RWPE2 (cell line): ENCODE results near the gene DDX27.
A peak's percentile ranks its signal among the peaks of the same experiment; 100 is the strongest.

ENCODE experiments used
- ATAC-seq: fragments of 200-7000 bp; cut with Tn5 transposase; 3 replicates; pipeline ENCODE4 v1.9.1; 2021; ENCODE audit warnings: low read depth
- DNase-seq: peaks from one replicate; pipeline ENCODE4 v3.0.0-alpha.2; 2020; ENCODE audit warnings: low spot score
- H3K27ac ChIP-seq: fragments of 450-650 bp; 2 replicates; pipeline ENCODE4 v1.5.1; 2017; ENCODE audit warnings: mild to moderate bottlenecking; ENCODE audit not compliant: poor library complexity, severe bottlenecking
- H3K27me3 ChIP-seq: fragments of 250-450 bp; sonication (Bioruptor Pico); 2 replicates; pipeline ENCODE4 v1.5.1; 2021; ENCODE audit warnings: mild to moderate bottlenecking, moderate library complexity; ENCODE audit not compliant: insufficient read depth, poor library complexity, severe bottlenecking
- H3K36me3 ChIP-seq: fragments of 250-450 bp; sonication (Bioruptor Pico); 2 replicates; pipeline ENCODE4 v1.5.1; 2020; ENCODE audit warnings: low read depth, mild to moderate bottlenecking, moderate library complexity
- H3K4me1 ChIP-seq: fragments of 250-450 bp; sonication (Bioruptor Pico); 2 replicates; pipeline ENCODE4 v1.5.1; 2021; ENCODE audit warnings: mild to moderate bottlenecking, moderate library complexity; ENCODE audit not compliant: insufficient read depth, poor library complexity, severe bottlenecking
- H3K4me3 ChIP-seq: fragments of 250-450 bp; sonication (Bioruptor Pico); 2 replicates; pipeline ENCODE4 v1.5.1; 2021; ENCODE audit warnings: mild to moderate bottlenecking, moderate library complexity; ENCODE audit not compliant: severe bottlenecking
- H3K9me3 ChIP-seq: fragments of 250-450 bp; sonication (Bioruptor Pico); 2 replicates; pipeline ENCODE4 v1.5.1; 2021; ENCODE audit warnings: mild to moderate bottlenecking, moderate library complexity; ENCODE audit not compliant: severe bottlenecking
- TF ChIP-seq, protein P1 (sequence below): fragments of 450-650 bp; IDR thresholded peaks from one replicate; pipeline ENCODE4 v1.5.1; 2017; ENCODE audit warnings: mild to moderate bottlenecking, moderate library complexity; ENCODE audit not compliant: poor library complexity, severe bottlenecking

DDX27 gene

DNA sequence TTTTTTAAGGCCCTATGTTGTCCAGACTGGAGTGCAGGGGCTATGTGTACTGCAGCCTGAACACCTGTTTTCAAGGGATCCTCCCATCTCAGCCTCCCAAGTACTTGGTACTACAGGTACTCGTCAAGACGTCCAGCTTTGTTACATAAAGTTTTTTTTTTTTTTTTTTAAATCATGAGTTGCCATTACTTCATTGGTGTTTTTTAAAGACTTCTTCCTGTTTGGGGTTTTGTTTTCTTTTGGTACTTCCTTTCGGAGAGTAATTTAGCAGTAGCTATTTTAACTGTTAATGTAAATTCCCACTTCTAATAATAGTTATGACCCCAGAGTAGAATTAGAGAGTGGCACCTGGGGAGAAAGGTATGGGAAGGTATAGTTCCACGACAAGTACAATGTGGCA is 48.1 kb downstream of the DDX27 start:
- H3K27me3 ChIP-seq = no peaks in the 10 kb centered on the region
- TF ChIP-seq, protein P1, sequence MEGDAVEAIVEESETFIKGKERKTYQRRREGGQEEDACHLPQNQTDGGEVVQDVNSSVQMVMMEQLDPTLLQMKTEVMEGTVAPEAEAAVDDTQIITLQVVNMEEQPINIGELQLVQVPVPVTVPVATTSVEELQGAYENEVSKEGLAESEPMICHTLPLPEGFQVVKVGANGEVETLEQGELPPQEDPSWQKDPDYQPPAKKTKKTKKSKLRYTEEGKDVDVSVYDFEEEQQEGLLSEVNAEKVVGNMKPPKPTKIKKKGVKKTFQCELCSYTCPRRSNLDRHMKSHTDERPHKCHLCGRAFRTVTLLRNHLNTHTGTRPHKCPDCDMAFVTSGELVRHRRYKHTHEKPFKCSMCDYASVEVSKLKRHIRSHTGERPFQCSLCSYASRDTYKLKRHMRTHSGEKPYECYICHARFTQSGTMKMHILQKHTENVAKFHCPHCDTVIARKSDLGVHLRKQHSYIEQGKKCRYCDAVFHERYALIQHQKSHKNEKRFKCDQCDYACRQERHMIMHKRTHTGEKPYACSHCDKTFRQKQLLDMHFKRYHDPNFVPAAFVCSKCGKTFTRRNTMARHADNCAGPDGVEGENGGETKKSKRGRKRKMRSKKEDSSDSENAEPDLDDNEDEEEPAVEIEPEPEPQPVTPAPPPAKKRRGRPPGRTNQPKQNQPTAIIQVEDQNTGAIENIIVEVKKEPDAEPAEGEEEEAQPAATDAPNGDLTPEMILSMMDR = no peak
- peaks cover 98% of the 10 kb centered on the region for H3K36me3 ChIP-seq
- no peak overlapping the region for H3K27ac ChIP-seq
- H3K4me1 ChIP-seq = peaks cover 12% of the 10 kb centered on the region
- ATAC-seq (no peak), DNase-seq (no peak)
- no peaks in the 10 kb centered on the region for H3K9me3 ChIP-seq
- no peak overlapping the region for H3K4me3 ChIP-seq

DNA sequence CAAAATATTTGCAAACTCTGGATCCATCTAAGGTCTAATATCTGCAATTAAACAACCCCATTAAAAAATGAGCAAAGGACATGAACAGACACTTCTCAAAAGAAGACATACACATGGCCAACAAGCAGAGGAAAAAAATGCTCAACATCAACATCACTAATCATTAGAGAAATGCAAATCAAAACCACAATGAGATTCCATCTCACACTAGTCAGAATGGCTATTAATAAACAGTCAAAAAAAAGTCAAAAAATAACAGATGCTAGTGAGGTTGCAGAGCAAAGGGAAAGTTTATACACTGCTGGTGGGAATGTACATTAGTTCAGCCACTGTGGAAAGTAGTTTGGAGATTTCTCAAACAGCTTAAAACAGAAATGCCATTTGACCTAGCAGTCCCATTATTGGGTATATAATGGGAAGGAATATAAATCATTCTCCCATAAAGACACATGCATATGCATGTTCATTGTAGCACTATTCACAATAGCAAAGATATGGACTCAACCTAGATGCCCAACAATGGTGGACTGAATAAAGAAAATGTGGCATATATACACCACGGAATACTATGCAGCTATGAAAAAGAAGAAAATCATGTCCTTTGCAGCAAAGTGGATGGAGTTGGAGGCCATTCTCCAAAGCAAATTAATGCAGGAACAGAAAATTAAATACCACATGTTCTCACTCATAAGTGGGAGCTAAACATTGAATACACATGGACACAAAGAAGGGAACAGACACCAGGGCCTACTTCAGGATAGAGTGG is 49.6 kb downstream of the DDX27 start:
- TF ChIP-seq, protein P1 = no peak
- no peaks in the 10 kb centered on the region for H3K27me3 ChIP-seq
- H3K27ac ChIP-seq = no peak overlapping the region
- H3K9me3 ChIP-seq = no peaks in the 10 kb centered on the region
- DNase-seq = no peak
- peaks cover 12% of the 10 kb centered on the region for H3K4me1 ChIP-seq
- ATAC-seq = peak; percentile 38; the same call in 2 of the 3 replicates
- H3K4me3 ChIP-seq = no peak overlapping the region
- H3K36me3 ChIP-seq = peaks cover 98% of the 10 kb centered on the region

DNA sequence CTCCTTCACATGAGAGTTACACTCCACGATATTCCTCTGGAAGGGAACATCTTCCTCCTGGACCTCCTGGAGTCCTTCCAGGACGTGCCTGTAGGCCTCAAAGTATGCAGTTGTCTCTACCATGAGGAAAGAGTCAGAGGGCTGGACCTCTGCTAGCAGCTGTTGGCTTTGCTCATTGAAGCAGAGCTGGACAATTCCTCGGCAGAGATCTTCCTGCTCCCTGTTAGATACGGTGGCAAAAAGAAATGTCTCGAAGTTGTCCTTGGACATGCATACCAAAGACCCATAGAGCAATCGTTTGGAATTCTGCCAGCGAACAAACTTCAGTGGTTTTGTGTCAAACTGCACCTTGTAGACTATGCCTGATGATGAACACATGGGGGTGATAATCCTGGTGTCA is 51.0 kb downstream of the DDX27 start:
- Histone ChIP-seq H3K27me3 (no peaks in the 10 kb centered on the region), H3K4me1 (peaks cover 12% of the 10 kb centered on the region), H3K4me3 (no peak overlapping the region), H3K27ac (no peak overlapping the region), H3K9me3 (no peaks in the 10 kb centered on the region), H3K36me3 (peaks cover 98% of the 10 kb centered on the region)
- no peak for DNase-seq
- TF ChIP-seq, protein P1 = no peak
- no peak for ATAC-seq

DNA sequence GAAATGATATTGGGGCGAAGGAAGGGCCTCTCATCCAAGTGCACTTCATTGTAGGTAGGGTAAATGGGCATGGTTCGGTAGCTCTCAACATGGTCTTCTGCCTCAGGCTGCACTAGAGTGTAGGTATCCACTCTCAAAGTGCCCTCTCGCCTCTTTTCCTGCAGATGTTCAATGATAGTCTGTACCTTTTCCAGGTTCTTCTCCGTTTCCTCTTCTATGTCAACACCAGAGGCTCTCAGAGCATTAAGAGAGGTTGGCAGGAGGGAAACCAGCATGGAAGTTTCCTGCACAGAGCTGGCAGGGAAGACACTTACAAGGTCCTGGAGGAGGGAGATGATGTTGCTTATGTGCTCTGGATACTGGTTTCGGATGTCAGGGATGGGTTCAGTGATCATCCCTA is 51.5 kb downstream of the DDX27 start:
- no peak for DNase-seq
- H3K27me3 ChIP-seq = no peaks in the 10 kb centered on the region
- no peak for ATAC-seq
- H3K4me3 ChIP-seq = no peak overlapping the region
- H3K9me3 ChIP-seq = no peaks in the 10 kb centered on the region
- TF ChIP-seq, protein P1 = no peak
- peaks cover 17% of the 10 kb centered on the region for H3K4me1 ChIP-seq
- peaks cover 98% of the 10 kb centered on the region for H3K36me3 ChIP-seq
- H3K27ac ChIP-seq = no peak overlapping the region

DNA sequence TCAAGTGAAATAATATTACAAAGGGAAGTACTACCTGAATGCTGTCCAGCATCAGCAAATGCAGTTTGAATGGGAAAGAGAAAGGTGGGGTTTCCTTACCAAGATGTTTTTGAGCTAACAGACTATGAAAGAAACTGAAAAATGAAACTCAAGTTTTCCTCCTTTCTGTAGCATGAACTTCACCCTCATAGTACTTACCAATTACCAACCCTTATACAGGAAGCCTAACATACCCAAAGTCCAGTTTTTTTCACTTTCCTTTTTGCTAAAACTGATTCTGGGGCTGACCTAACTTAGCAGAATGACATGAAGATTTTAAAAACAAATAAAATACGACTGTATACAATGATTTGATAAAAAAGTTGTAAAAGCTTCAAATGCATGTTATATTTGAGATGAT is 53.4 kb downstream of the DDX27 start:
- Histone ChIP-seq H3K4me3 (no peak overlapping the region), H3K36me3 (peaks cover 85% of the 10 kb centered on the region), H3K27me3 (no peaks in the 10 kb centered on the region), H3K9me3 (no peaks in the 10 kb centered on the region), H3K27ac (no peak overlapping the region), H3K4me1 (peaks cover 28% of the 10 kb centered on the region)
- no peak for ATAC-seq
- TF ChIP-seq, protein P1 = no peak
- DNase-seq = no peak
